T-helper 9 cell (primary cell): ENCODE results near the gene SEMA4G.
A peak's percentile ranks its signal among the peaks of the same experiment; 100 is the strongest.

Experiments used
- DNase-seq: peaks from one replicate; pipeline ENCODE4 v3.0.0-alpha.2; 2020

Gene SEMA4G

GRCh38 chr10:101008823-101009423 lies 39.6 kb downstream of the SEMA4G start:
- no peak for DNase-seq

- DNase-seq, result no peak
These were observed 41.0 kb downstream of the SEMA4G start for GRCh38 chr10:101010329-101010728.

- DNase-seq, result no peak
These were observed 42.5 kb downstream of the SEMA4G start for GRCh38 chr10:101011517-101012423.

GRCh38 chr10:101012525-101013364 lies 43.4 kb downstream of the SEMA4G start:
- peak; percentile 69 for DNase-seq

- DNase-seq, result no peak
These were observed 44.1 kb downstream of the SEMA4G start for GRCh38 chr10:101013365-101013825.

GRCh38 chr10:101014230-101014884 lies 45.1 kb downstream of the SEMA4G start:
- DNase-seq, result peak; percentile 77

GRCh38 chr10:101014966-101015581 lies 45.8 kb downstream of the SEMA4G start:
- DNase-seq, result no peak

- DNase-seq, result no peak
These were observed 46.3 kb downstream of the SEMA4G start for GRCh38 chr10:101015582-101015973.

GRCh38 chr10:101016814-101017213 lies 47.5 kb downstream of the SEMA4G start:
- DNase-seq, result no peak

GRCh38 chr10:101018118-101018599 lies 48.9 kb downstream of the SEMA4G start:
- no peak for DNase-seq

- peak; percentile 61 for DNase-seq
These were observed 49.5 kb downstream of the SEMA4G start for GRCh38 chr10:101018600-101019439.
